OCI-LY7 (cell line): ENCODE measurements around the gene CYP27C1. TPM values are rescaled to one million over a fixed set of nuclear protein-coding genes. Genes with fewer than 3 reads are reported as not detected.

Experiments
- BruUV-seq: library from RNA; stranded (reverse); fragments of 400-500 nt; replicated peaks from 2 replicates; lab custom pipeline; 2021; lab: Mats Ljungman, UMichigan
- CTCF ChIA-PET: fragments of 300-600 bp; sonication (Branson Sonifier 250); formaldehyde crosslinking; loops from one replicate; lab custom pipeline; 2022; ENCODE audit warnings: antibody characterized with exemption; ENCODE audit not compliant: unreplicated experiment; lab: Charles Lee
- POLR2A ChIA-PET: fragments of 300-600 bp; sonication (Branson Sonifier 250); formaldehyde crosslinking; loops from one replicate; lab custom pipeline; 2022; ENCODE audit warnings: antibody characterized with exemption; lab: Charles Lee
- DNase-seq: peaks from one replicate; pipeline ENCODE4 v3.0.0-alpha.2; 2015; ENCODE audit warnings: low spot score
- H2AFZ ChIP-seq: fragments of 200-600 bp; sonication (generic), shearing (Covaris generic); 2 replicates; pipeline ENCODE4 v1.6.1; 2014; ENCODE audit warnings: mild to moderate bottlenecking, antibody characterized with exemption, low read length, moderate library complexity
- H3K27ac ChIP-seq: fragments of 200-600 bp; sonication (generic); 2 replicates; pipeline ENCODE4 v1.5.1; 2014; ENCODE audit warnings: mixed run types, low read depth, mild to moderate bottlenecking, moderate library complexity, low read length, inconsistent platforms; ENCODE audit not compliant: poor library complexity, severe bottlenecking
- H3K36me3 ChIP-seq: fragments of 200-600 bp; sonication (generic); 2 replicates; pipeline ENCODE4 v1.6.1; 2014; ENCODE audit warnings: mild to moderate bottlenecking, antibody characterized with exemption, low read length, moderate library complexity, mixed read lengths; ENCODE audit not compliant: insufficient read depth
- H3K4me1 ChIP-seq: fragments of 200-600 bp; sonication (generic); 2 replicates; pipeline ENCODE4 v1.5.1; 2014; ENCODE audit warnings: mild to moderate bottlenecking, low read length; ENCODE audit not compliant: insufficient read depth, poor library complexity, severe bottlenecking
- H3K4me2 ChIP-seq: fragments of 200-600 bp; sonication (generic); 2 replicates; pipeline ENCODE4 v1.6.1; 2014; ENCODE audit warnings: mild to moderate bottlenecking, low read length
- H3K4me3 ChIP-seq: fragments of 200-600 bp; sonication (generic); 2 replicates; pipeline ENCODE4 v1.5.1; 2014; ENCODE audit warnings: mild to moderate bottlenecking, low read depth, low read length; ENCODE audit not compliant: poor library complexity, severe bottlenecking
- H3K79me2 ChIP-seq: fragments of 200-600 bp; sonication (generic); 2 replicates; pipeline ENCODE4 v1.6.1; 2016; ENCODE audit warnings: low read depth, mild to moderate bottlenecking, low read length, moderate library complexity, mixed read lengths; ENCODE audit not compliant: insufficient read depth
- H3K9me2 ChIP-seq: fragments of 200-600 bp; sonication (generic); 2 replicates; pipeline ENCODE4 v1.6.1; 2016; ENCODE audit warnings: mild to moderate bottlenecking, low read length, mixed read lengths; ENCODE audit not compliant: insufficient read depth
- H3K9me3 ChIP-seq: fragments of 200-600 bp; sonication (generic); 2 replicates; pipeline ENCODE4 v1.6.1; 2014; ENCODE audit warnings: mild to moderate bottlenecking, mixed run types, low read length, mixed read lengths
- H4K20me1 ChIP-seq: fragments of 200-600 bp; sonication (generic); 2 replicates; pipeline ENCODE4 v1.6.1; 2014; ENCODE audit warnings: mild to moderate bottlenecking, antibody characterized with exemption, low read length, moderate library complexity, mixed read lengths; ENCODE audit not compliant: insufficient read depth
- EZH2phosphoT487 ChIP-seq: fragments of 200-600 bp; sonication (generic); IDR thresholded peaks from 2 replicates; pipeline ENCODE4 v1.6.1; 2018; ENCODE audit warnings: low read depth, borderline replicate concordance, mild to moderate bottlenecking, mixed run types, antibody characterized with exemption, low read length, moderate library complexity, mixed read lengths
- intact Hi-C: fragments of 100-400 bp; cut with micrococcal nuclease; formaldehyde crosslinking; loops from one replicate; pipeline ENCODE4 v1.10.0; 2022; ENCODE audit not compliant: unreplicated experiment
- total RNA-seq, 2 experiments: library from RNA; depleted of rRNA in 1 of 2; stranded (reverse); fragments of >200 nt in 1 of 2; shearing (Covaris generic) in 1 of 2; gene quantifications; 2 replicates each; pipeline ENCODE4 v1.2.3, GENCODE V29; 2014 to 2022
- TF ChIP-seq, protein P1 (sequence below): fragments of 200-600 bp; sonication (generic); conservative IDR thresholded peaks from 2 replicates; pipeline ENCODE4 v1.5.1; 2014; ENCODE audit warnings: mild to moderate bottlenecking, antibody characterized with exemption, low read length, moderate library complexity, mixed read lengths

CYP27C1 gene
- total RNA-seq, 2 experiments from 2014 or later = not detected

DNA sequence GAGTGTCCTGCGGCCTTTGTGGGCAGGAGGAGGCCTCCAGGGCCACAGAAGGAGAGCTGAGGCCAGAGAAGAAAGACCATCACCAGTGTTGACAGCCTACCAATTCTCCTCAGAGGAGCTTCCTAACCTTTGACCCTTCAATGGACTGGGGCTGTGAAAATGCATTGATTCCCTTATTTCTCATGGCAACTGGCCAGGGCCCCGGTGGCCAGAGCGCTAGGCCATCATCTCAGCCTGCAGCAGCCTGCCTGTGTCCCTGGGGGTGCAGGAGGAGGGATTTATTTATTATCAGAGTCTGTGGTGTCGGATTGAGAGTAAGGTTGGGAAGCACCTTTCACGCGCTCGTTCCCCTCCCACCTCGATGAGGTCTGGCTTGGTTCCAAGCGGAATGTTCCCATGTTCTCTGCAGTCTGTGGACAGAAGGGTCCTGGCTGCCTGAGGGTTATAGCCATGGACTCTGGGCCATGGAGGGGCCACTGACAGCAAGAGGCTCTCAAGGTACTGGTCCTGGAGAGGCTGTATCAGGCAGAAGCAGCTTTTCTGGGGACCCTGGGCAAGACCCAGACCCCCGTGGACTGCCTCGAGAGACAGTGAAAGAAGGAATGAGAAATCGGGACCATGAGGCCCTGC is 53.8 kb downstream of the CYP27C1 start:
- Histone ChIP-seq H3K4me1 (peaks cover 8% of the 10 kb centered on the region), H2AFZ (no peak overlapping the region), H3K79me2 (no peaks in the 10 kb centered on the region), H3K9me2 (no peaks in the 10 kb centered on the region), H4K20me1 (no peaks in the 10 kb centered on the region), H3K9me3 (no peaks in the 10 kb centered on the region), H3K4me2 (no peak overlapping the region), H3K36me3 (no peaks in the 10 kb centered on the region), H3K4me3 (no peak overlapping the region), H3K27ac (no peak overlapping the region)
- no peak for TF ChIP-seq EZH2phosphoT487
- TF ChIP-seq, protein P1, sequence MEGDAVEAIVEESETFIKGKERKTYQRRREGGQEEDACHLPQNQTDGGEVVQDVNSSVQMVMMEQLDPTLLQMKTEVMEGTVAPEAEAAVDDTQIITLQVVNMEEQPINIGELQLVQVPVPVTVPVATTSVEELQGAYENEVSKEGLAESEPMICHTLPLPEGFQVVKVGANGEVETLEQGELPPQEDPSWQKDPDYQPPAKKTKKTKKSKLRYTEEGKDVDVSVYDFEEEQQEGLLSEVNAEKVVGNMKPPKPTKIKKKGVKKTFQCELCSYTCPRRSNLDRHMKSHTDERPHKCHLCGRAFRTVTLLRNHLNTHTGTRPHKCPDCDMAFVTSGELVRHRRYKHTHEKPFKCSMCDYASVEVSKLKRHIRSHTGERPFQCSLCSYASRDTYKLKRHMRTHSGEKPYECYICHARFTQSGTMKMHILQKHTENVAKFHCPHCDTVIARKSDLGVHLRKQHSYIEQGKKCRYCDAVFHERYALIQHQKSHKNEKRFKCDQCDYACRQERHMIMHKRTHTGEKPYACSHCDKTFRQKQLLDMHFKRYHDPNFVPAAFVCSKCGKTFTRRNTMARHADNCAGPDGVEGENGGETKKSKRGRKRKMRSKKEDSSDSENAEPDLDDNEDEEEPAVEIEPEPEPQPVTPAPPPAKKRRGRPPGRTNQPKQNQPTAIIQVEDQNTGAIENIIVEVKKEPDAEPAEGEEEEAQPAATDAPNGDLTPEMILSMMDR = no peak
- POLR2A ChIA-PET = no interaction called here
- no TSS peak for BruUV-seq
- intact Hi-C loops = no loop called here
- DNase-seq = no peak
- CTCF ChIA-PET = no interaction called here

DNA sequence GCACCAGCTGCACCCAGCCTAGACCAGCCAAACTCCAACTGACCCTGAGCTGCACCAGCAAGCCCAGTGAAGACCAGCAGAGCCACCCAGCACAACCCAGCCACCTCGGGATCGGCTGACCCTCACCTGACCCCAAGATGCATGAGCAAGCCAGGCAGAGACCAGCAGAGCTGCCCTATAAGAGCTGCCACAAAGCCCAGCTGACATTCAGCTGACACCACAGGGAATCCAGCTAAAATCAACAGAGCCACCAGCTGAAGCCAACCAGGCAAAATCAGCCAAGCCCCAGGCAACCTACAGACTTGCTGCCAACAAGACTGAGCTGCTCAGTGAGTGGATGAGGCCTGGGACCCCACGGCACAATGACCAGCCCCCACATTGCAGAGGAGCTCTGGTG is 54.6 kb downstream of the CYP27C1 start:
- Histone ChIP-seq H4K20me1 (no peaks in the 10 kb centered on the region), H3K36me3 (no peaks in the 10 kb centered on the region), H3K9me3 (no peaks in the 10 kb centered on the region), H2AFZ (no peak overlapping the region), H3K79me2 (no peaks in the 10 kb centered on the region), H3K9me2 (no peaks in the 10 kb centered on the region), H3K4me2 (no peak overlapping the region), H3K4me3 (no peak overlapping the region), H3K4me1 (peaks cover 8% of the 10 kb centered on the region), H3K27ac (no peak overlapping the region)
- POLR2A ChIA-PET = interaction anchor here (0.8 to 1.0 kb wide), 2 partner anchors 10 to 91 kb away, joined by 3 to 4 read pairs; no protein-coding TSS in a partner anchor
- no TSS peak for BruUV-seq
- CTCF ChIA-PET = no interaction called here
- TF ChIP-seq, protein P1 = no peak
- TF ChIP-seq EZH2phosphoT487 = no peak
- no peak for DNase-seq
- intact Hi-C loops = no loop called here
